Lower lobe of right lung (tissue), 2 donors: ENCODE data around the gene SPARC. TPM values are rescaled to one million over a fixed set of nuclear protein-coding genes. Genes with fewer than 3 reads are reported as not detected.
"Not testable (repeated sequence)": the region's sequence is repeated elsewhere in the genome, so short reads cannot be mapped to it uniquely, and the experiment has no call there.

Source experiments
- ATAC-seq, 2 donors: fragments of 200-7000 bp; cut with Tn5 transposase; one replicate each; pipeline ENCODE4 v1.9.1; 2020 to 2022; ENCODE audit warnings: mild to moderate bottlenecking in 2 of 2, moderate library complexity in 2 of 2
- DNase-seq: peaks from one replicate; pipeline ENCODE4 v3.0.0-alpha.2; 2020
- H3K27ac ChIP-seq: fragments of 200-600 bp; one replicate; pipeline ENCODE4 v1.8.0; 2022
- H3K27me3 ChIP-seq: fragments of 200-600 bp; one replicate; pipeline ENCODE4 v1.8.0; 2022; ENCODE audit warnings: low read depth
- H3K36me3 ChIP-seq: fragments of 200-600 bp; one replicate; pipeline ENCODE4 v1.8.0; 2022; ENCODE audit warnings: mild to moderate bottlenecking
- H3K4me1 ChIP-seq: fragments of 200-600 bp; one replicate; pipeline ENCODE4 v1.8.0; 2022
- H3K4me3 ChIP-seq: fragments of 200-600 bp; one replicate; pipeline ENCODE4 v1.8.0; 2022; ENCODE audit warnings: mild to moderate bottlenecking
- H3K9me3 ChIP-seq: fragments of 200-600 bp; one replicate; pipeline ENCODE4 v1.8.0; 2022
- intact Hi-C: fragments of 100-400 bp; cut with DNase I; formaldehyde crosslinking; loops from one replicate; pipeline ENCODE4 v1.11.0; 2022
- total RNA-seq: library from RNA; stranded (reverse); fragmentation: NEBNext Ultra II Directional; extraction: Animal tissue kit (Norgen Biotek cat#: 25700); gene quantifications from one replicate; pipeline ENCODE4 v1.2.1, GENCODE V29; 2021
- TF ChIP-seq, protein P1 (sequence below): fragments of 200-600 bp; IDR thresholded peaks from one replicate; pipeline ENCODE4 v1.8.0; 2022; ENCODE audit warnings: antibody characterized with exemption, mild to moderate bottlenecking
- donor health status: DM: no; HTN: yes; CAD: no; lungs with severe emphysema.

Gene SPARC
- total RNA-seq, 1 donor from 2014 or later = 904 TPM

DNA sequence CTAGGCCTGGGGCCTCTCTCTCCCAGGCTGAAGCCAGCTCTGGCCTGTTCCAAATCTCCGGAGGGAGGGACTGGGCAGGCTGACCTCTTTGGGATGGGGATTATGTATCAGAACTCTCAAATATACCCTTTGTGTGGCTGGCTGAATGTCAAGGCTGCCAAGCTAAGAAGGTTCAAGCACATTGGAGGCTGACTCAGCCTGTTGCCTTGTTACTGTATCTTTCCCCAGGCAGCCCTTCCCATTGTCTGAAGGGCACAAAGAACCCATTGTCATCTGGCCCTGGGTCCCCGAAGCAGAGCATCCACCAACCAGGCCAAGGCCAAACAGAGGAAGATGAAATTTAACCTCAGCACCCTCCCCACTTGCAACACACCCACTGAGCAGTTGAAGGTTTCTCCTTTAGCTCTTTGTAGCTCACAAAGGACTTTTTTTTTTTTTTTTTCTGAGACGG, 7.3 kb upstream of the SPARC start:
- no peak for ATAC-seq
- TF ChIP-seq, protein P1, sequence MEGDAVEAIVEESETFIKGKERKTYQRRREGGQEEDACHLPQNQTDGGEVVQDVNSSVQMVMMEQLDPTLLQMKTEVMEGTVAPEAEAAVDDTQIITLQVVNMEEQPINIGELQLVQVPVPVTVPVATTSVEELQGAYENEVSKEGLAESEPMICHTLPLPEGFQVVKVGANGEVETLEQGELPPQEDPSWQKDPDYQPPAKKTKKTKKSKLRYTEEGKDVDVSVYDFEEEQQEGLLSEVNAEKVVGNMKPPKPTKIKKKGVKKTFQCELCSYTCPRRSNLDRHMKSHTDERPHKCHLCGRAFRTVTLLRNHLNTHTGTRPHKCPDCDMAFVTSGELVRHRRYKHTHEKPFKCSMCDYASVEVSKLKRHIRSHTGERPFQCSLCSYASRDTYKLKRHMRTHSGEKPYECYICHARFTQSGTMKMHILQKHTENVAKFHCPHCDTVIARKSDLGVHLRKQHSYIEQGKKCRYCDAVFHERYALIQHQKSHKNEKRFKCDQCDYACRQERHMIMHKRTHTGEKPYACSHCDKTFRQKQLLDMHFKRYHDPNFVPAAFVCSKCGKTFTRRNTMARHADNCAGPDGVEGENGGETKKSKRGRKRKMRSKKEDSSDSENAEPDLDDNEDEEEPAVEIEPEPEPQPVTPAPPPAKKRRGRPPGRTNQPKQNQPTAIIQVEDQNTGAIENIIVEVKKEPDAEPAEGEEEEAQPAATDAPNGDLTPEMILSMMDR = no peak
- Histone ChIP-seq H3K9me3 (no peaks in the 10 kb centered on the region), H3K27ac (no peak overlapping the region), H3K27me3 (no peaks in the 10 kb centered on the region), H3K4me1 (no peaks in the 10 kb centered on the region), H3K4me3 (no peak overlapping the region), H3K36me3 (no peaks in the 10 kb centered on the region)
- intact Hi-C loops = no loop called here
- no peak for DNase-seq

DNA sequence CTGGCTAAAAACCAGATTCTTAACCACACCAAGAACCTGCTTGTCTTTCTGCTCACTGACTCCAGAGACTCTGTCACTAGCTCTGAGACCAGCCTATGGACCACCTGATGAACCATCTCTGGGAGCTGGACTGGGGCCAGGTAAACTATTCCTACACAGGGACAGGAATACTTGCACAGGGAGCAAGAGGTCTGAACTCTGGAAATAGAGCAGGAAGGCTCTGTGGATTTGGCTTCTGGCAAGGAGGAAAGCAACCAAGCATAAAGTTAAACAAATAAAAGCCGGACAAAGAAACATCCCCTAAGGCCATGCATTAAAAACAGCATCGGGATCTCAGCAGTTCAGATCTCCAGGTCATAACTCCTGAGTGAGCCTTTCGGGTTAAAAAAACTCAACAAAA, 5.6 kb upstream of the SPARC start:
- ATAC-seq = no peak

DNA sequence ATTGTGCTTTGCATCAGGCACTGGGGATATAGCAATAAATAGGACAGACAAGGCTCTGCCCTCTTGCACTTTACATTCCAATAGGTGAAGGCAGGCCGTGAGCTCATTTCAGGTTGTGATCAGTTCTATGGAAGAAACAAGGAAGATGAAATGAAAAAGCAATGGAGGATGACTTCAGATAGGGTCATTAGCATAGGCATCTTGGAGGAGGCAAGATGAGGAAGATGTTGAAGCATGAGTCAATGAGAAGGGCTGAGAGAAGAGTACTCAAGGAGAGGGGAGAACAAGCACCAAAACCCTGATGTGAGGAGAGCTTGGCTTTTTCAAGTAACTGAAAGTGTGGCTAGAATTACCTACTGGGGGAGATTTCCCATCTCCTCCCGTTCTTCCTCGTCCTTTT, 5.0 kb upstream of the SPARC start:
- ATAC-seq (no peak), DNase-seq (no peak)
- H3K4me1 ChIP-seq = peaks cover 12% of the 10 kb centered on the region
- no peaks in the 10 kb centered on the region for H3K36me3 ChIP-seq
- intact Hi-C loops = no loop called here
- H3K27me3 ChIP-seq = no peaks in the 10 kb centered on the region
- no peak overlapping the region for H3K4me3 ChIP-seq
- TF ChIP-seq, protein P1 = no peak
- H3K9me3 ChIP-seq = no peaks in the 10 kb centered on the region
- H3K27ac ChIP-seq = no peak overlapping the region

More for the DNA sequence above, 5.6 kb upstream of the SPARC start:
- TF ChIP-seq, protein P1 = no peak
- Histone ChIP-seq H3K36me3 (no peaks in the 10 kb centered on the region), H3K4me3 (no peak overlapping the region), H3K4me1 (peaks cover 6% of the 10 kb centered on the region), H3K9me3 (no peaks in the 10 kb centered on the region), H3K27me3 (no peaks in the 10 kb centered on the region), H3K27ac (no peak overlapping the region)
- intact Hi-C loops = no loop called here
- DNase-seq = no peak

DNA sequence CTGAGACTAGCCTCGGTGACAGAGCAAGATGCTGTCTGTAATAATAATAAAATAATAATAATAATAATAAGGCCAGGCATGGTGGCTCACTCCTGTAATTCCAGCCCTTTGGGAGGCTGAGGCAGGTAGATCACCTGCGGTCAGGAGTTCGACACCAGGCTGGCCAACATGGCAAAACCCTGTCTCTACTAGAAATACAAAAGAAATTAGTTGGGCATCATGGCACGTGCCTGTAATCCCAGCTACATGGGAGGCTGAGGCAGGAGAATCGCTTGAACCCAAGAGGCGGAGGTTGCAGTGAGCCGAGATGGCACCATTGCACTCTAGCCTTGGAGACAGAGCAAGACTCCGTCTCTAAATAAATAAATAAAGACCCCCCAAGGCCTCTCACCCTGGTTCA, 2.9 kb upstream of the SPARC start:
- H3K4me3 ChIP-seq, intact Hi-C loops, H3K27me3 ChIP-seq, DNase-seq, H3K27ac ChIP-seq, ATAC-seq, H3K9me3 ChIP-seq, H3K36me3 ChIP-seq: not testable (repeated sequence)
- H3K4me1 ChIP-seq = peaks cover 16% of the 10 kb centered on the region

DNA sequence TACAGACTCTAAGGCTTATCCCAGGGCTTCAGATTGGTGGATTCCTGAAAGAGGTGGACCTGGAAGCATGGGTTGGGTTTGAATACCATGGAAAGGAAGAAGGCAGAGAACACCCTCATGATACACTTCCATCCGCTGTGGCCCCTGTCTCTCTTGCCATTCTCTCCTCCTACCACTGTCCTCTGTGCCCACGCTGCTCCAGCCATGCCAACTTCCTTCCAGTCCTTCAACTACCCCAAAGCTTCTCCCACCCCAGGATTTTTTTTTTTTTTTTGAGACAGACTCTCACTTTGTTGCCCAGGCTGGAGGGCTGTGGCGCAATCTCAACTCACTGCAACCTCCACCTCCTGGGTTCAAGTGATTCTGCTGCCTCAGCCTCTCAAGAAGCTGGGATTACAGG, 1.7 kb upstream of the SPARC start:
- intact Hi-C loops = no loop called here
- peak overlapping the region; percentile 86 for H3K27ac ChIP-seq
- TF ChIP-seq, protein P1 = no peak

DNA sequence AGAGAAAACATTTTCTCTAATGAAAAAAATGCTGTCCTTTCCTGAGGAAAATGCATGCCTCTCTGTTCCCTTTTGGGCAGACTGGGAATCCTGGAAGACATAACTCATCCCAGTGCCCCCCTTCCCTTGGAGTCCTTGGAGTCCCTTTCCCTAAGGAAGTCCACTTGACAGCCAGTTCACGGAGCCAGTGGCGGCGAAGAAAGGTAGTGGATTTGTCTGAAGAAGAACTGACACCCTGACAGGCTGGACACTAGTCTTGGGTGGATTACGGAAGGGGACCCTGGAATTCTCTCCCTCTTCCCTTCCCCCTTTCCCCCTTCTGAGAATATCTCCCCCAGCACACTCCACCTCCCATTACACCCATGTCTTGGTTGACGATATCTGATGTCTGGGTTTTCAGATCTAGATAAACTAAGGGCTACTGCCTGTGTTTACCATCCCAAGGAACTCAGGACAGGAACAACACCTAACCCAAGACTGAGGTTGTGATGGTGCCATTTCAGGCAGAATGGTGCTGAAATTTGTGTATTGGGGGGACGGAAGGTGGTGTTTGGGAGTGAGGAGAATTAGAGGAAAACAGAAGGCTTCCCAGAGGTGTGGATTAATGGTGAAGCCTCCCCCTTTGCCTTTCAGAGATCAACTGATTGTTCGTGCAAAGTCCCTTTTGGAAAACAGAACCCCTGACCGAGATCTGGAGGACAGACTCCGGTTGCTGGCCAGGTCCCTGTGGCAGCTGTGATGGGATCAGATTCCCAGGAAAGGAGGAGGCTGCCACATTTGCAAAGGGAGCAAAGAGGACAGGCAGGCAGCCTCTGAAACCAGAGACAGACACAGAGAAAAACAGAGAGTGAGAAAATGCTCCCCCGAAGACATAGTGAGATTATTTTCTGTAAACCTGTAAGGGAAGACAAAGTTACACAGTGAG, 704 bp downstream of the SPARC start:
- DNase-seq (no peak), ATAC-seq (no peak)
- H3K4me3 ChIP-seq = peak overlapping the region; percentile 61
- H3K4me1 ChIP-seq = peaks cover 49% of the 10 kb centered on the region
- H3K27me3 ChIP-seq = no peaks in the 10 kb centered on the region
- H3K36me3 ChIP-seq = no peaks in the 10 kb centered on the region
- TF ChIP-seq, protein P1 = no peak
- H3K27ac ChIP-seq = peak overlapping the region; percentile 86
- no peaks in the 10 kb centered on the region for H3K9me3 ChIP-seq
- intact Hi-C loops = no loop called here

More for the DNA sequence above, 1.7 kb upstream of the SPARC start:
- Histone ChIP-seq H3K36me3 (no peaks in the 10 kb centered on the region), H3K4me1 (peaks cover 25% of the 10 kb centered on the region), H3K27me3 (no peaks in the 10 kb centered on the region), H3K9me3 (no peaks in the 10 kb centered on the region), H3K4me3 (no peak overlapping the region)
- DNase-seq (no peak), ATAC-seq (no peak)
